Keratinocyte (primary cell): ENCODE data around the gene PCBD2. TPM values are rescaled to one million over a fixed set of nuclear protein-coding genes. Genes with fewer than 3 reads are reported as not detected.

Source experiments
- DNase-seq: peaks from one replicate; pipeline ENCODE4 v3.0.0-alpha.2; 2011; ENCODE audit warnings: low read depth, missing footprints, low spot score
- FAIRE-seq: peaks from 2 replicates; lab custom pipeline; 2011; peaks lifted over from hg19 to GRCh38; lab: Jason Lieb, UNC
- H2AFZ ChIP-seq: 2 replicates; pipeline ENCODE4 v1.6.0; 2012; ENCODE audit warnings: low read length, control low read depth, inconsistent platforms; ENCODE audit not compliant: control insufficient read depth
- H3K27ac ChIP-seq: 2 replicates; pipeline ENCODE4 v1.5.1; 2011; ENCODE audit warnings: low read length; ENCODE audit not compliant: control insufficient read depth, insufficient read depth
- H3K27me3 ChIP-seq: 3 replicates; pipeline ENCODE4 v1.6.0; 2011; ENCODE audit warnings: low read length; ENCODE audit not compliant: control insufficient read depth, insufficient read depth; ENCODE audit errors: extremely low read depth
- H3K36me3 ChIP-seq, 2 experiments: 2 replicates in 1 of 2; 3 replicates in 1 of 2; pipeline ENCODE4 v1.5.1; 2011; ENCODE audit warnings: low read length in 2 of 2, mild to moderate bottlenecking in 1 of 2; ENCODE audit not compliant: control insufficient read depth in 2 of 2, insufficient read depth in 2 of 2; ENCODE audit errors: extremely low read depth in 1 of 2
- H3K4me1 ChIP-seq: 3 replicates; pipeline ENCODE4 v1.5.1; 2011; ENCODE audit warnings: low read length; ENCODE audit not compliant: control insufficient read depth, insufficient read depth; ENCODE audit errors: extremely low read depth
- H3K4me2 ChIP-seq: 3 replicates; pipeline ENCODE4 v1.6.0; 2011; ENCODE audit warnings: low read depth, low read length; ENCODE audit not compliant: control insufficient read depth, insufficient read depth; ENCODE audit errors: extremely low read depth
- H3K4me3 ChIP-seq, 3 experiments: fragments of 200-600 bp in 1 of 3; sonication (generic) in 1 of 3; 2 replicates in 2 of 3; 3 replicates in 1 of 3; pipeline ENCODE4 v1.5.1; 2011 to 2016; ENCODE audit warnings: low read length in 3 of 3, mild to moderate bottlenecking in 3 of 3, control low read depth in 2 of 3, inconsistent platforms in 1 of 3, low read depth in 1 of 3, mixed read lengths in 1 of 3, mixed run types in 1 of 3, moderate library complexity in 1 of 3; ENCODE audit not compliant: control insufficient read depth in 2 of 3, insufficient read depth in 2 of 3; ENCODE audit errors: extremely low read depth in 1 of 3
- H3K79me2 ChIP-seq: 2 replicates; pipeline ENCODE4 v1.6.0; 2012; ENCODE audit warnings: low read length; ENCODE audit not compliant: control insufficient read depth, insufficient read depth
- H3K9ac ChIP-seq: 3 replicates; pipeline ENCODE4 v1.6.0; 2011; ENCODE audit warnings: low read length; ENCODE audit not compliant: control insufficient read depth, insufficient read depth; ENCODE audit errors: extremely low read depth
- H3K9me1 ChIP-seq: 3 replicates; pipeline ENCODE4 v1.6.0; 2011; ENCODE audit warnings: low read length; ENCODE audit not compliant: control insufficient read depth, insufficient read depth; ENCODE audit errors: extremely low read depth
- H3K9me3 ChIP-seq: 2 replicates; pipeline ENCODE4 v1.5.1; 2012; ENCODE audit warnings: low read depth, low read length; ENCODE audit not compliant: control insufficient read depth
- H4K20me1 ChIP-seq: 3 replicates; pipeline ENCODE4 v1.6.0; 2011; ENCODE audit warnings: low read length; ENCODE audit not compliant: control insufficient read depth, insufficient read depth; ENCODE audit errors: extremely low read depth
- EZH2 ChIP-seq: IDR thresholded peaks from one replicate; pipeline ENCODE4 v1.6.1; 2012; ENCODE audit warnings: inconsistent platforms, mild to moderate bottlenecking, low read length, moderate library complexity
- dilution Hi-C: fragments of 300-500 bp; cut with MboI; formaldehyde crosslinking; loops from one replicate; pipeline ENCODE4 v1.7.0; 2020; ENCODE audit warnings: low sequenced_read_pairs; ENCODE audit not compliant: extremely low pct_ligation_motif_present
- polyA plus RNA-seq, 5 experiments: library from polyadenylated mRNA; depleted of rRNA in 3 of 5; stranded (reverse) in 3 of 5; stranded (forward) in 1 of 5; unstranded in 1 of 5; fragments of >200 nt; gene quantifications; 1 replicate in 1 of 5; 2 replicates in 3 of 5; 3 replicates in 1 of 5; pipeline versions ENCODE4 v1.2.1 to v1.2.3, GENCODE V29; 2011 to 2012; ENCODE audit warnings: missing spikeins in 2 of 5, low read depth in 1 of 5, low replicate concordance in 1 of 5
- TF ChIP-seq, protein P1 (sequence below), 3 experiments: IDR thresholded peaks in 1 of 3; conservative IDR thresholded peaks in 1 of 3; optimal IDR thresholded peaks in 1 of 3; 2 replicates in 2 of 3; 3 replicates in 1 of 3; pipeline versions ENCODE3 to v1.5.1; 2011; ENCODE audit warnings: low read length in 3 of 3, mild to moderate bottlenecking in 3 of 3, moderate library complexity in 2 of 3, control low read depth in 1 of 3, inconsistent platforms in 1 of 3; ENCODE audit not compliant: insufficient read depth in 2 of 3; ENCODE audit errors: extremely low read depth in 1 of 3

The PCBD2 gene
- polyA plus RNA-seq, 1 donor (not counting 4 experiments of a cell fraction or from before 2014, with no cell fraction given), result 6.2 TPM

DNA sequence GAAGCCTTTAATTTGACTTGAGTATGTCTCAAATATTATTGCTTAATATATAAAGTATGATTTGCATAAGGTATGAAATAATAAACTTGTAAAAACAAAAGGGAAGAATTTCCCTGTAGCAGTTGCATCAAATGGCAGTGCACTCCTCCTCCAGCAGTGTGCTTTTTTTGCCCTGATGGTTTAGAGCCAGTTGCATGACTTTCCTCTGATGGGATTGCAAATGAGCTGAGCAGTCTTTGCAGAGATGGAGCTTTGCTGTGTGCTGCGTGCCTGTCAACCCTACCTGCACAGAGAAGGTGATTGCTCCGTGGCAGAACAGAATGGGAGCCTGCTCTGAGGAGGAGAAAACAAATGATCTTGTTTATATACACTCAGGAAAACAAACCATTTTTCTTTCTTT, 40.1 kb downstream of the PCBD2 start:
- Histone ChIP-seq H3K79me2 (no peaks in the 10 kb centered on the region), H3K36me3 (no peaks in the 10 kb centered on the region), H3K9me3 (no peaks in the 10 kb centered on the region), H3K4me3 (no peak overlapping the region), H3K9ac (no peak overlapping the region), H3K4me2 (no peak overlapping the region), H2AFZ (no peak overlapping the region), H3K27me3 (no peaks in the 10 kb centered on the region), H3K9me1 (no peaks in the 10 kb centered on the region), H3K27ac (no peak overlapping the region), H4K20me1 (no peaks in the 10 kb centered on the region), H3K4me1 (peaks cover 4% of the 10 kb centered on the region)
- DNase-seq, result no peak
- no peak for TF ChIP-seq EZH2
- TF ChIP-seq, protein P1, sequence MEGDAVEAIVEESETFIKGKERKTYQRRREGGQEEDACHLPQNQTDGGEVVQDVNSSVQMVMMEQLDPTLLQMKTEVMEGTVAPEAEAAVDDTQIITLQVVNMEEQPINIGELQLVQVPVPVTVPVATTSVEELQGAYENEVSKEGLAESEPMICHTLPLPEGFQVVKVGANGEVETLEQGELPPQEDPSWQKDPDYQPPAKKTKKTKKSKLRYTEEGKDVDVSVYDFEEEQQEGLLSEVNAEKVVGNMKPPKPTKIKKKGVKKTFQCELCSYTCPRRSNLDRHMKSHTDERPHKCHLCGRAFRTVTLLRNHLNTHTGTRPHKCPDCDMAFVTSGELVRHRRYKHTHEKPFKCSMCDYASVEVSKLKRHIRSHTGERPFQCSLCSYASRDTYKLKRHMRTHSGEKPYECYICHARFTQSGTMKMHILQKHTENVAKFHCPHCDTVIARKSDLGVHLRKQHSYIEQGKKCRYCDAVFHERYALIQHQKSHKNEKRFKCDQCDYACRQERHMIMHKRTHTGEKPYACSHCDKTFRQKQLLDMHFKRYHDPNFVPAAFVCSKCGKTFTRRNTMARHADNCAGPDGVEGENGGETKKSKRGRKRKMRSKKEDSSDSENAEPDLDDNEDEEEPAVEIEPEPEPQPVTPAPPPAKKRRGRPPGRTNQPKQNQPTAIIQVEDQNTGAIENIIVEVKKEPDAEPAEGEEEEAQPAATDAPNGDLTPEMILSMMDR (optimal IDR thresholded peaks at IDR 0.05 in 1 of 3, IDR thresholded peaks at IDR 0.05 in 1 of 3, conservative IDR thresholded peaks at IDR 0.05 in 1 of 3; ENCODE audit: extremely low read depth in 1 of 3, insufficient read depth in 2 of 3, low read length in 3 of 3), result no peak
- dilution Hi-C loops, result no loop called here
- FAIRE-seq, result no peak

DNA sequence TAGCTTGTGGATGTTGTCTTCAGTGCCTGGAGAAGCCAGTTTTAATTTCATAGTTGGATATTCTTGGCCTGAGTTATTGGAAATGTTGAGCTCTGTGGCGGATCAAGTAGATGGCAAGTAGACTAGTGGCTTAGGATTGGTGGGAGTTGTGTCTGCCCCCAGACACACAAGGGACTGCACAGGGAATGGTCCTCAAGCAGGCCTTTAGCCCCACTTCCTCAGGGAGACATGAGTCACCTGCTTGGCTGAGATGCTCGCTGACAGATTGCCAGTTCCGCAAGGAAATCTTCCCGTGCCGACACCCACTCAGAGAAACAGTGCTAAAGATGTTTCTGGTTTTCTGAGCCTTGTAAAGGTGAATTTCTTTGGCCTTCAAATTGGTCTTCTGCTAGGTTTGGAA, 44.0 kb downstream of the PCBD2 start:
- dilution Hi-C loops, result no loop called here
- TF ChIP-seq EZH2, result no peak
- TF ChIP-seq, protein P1 (optimal IDR thresholded peaks at IDR 0.05 in 1 of 3, IDR thresholded peaks at IDR 0.05 in 1 of 3, conservative IDR thresholded peaks at IDR 0.05 in 1 of 3; ENCODE audit: extremely low read depth in 1 of 3, insufficient read depth in 2 of 3, low read length in 3 of 3), result no peak

More for the DNA sequence above, 44.0 kb downstream of the PCBD2 start:
- Histone ChIP-seq H2AFZ (no peak overlapping the region), H3K9me3 (no peaks in the 10 kb centered on the region), H4K20me1 (no peaks in the 10 kb centered on the region), H3K9ac (no peak overlapping the region), H3K4me1 (peaks cover 4% of the 10 kb centered on the region), H3K79me2 (no peaks in the 10 kb centered on the region), H3K27ac (no peak overlapping the region), H3K4me3 (no peak overlapping the region), H3K36me3 (no peaks in the 10 kb centered on the region), H3K27me3 (no peaks in the 10 kb centered on the region), H3K4me2 (no peak overlapping the region), H3K9me1 (no peaks in the 10 kb centered on the region)
- DNase-seq (no peak), FAIRE-seq (peak; percentile 86)
